HG02870 (cell line): ENCODE measurements around the gene TPPP.

Experiments
- ATAC-seq: cut with Tn5 transposase; IDR thresholded peaks from one replicate; pipeline ENCODE4 v1.9.1; 2021; ENCODE audit warnings: mild to moderate bottlenecking, moderate library complexity; ENCODE audit not compliant: unreplicated experiment

The TPPP gene

DNA sequence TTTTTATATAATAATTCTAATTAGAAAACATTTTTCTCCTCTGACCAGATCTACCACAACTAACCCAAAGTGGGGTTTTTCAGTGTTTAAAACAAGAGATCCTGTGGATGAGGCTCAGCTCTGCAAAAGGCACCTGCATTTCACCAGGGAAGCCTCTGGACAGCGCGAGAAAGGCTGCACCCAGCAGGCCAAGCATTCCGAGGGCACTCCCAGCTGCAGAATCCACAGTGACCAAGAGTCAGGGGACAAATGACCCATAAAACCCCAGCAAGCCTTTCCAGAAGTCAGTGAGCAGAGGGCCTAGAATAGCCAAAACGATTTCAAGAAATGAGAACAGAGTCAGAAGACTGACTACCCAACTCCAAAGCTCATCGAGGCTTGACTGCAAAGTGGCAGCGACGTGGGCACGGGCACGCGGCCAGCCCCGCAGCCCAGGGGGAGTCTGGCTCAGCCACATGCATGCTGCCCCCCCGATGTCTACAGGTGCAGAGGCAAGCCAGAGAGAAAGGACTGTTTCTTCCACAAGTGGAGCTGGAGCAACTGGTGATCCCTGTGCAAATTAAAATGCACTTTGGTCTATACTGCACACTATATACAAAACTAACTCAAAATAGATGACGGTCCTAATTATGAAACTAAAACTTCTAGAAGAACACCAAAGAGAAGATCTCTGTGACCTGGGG lies 26.2 kb downstream of the TPPP start:
- no peak for ATAC-seq

DNA sequence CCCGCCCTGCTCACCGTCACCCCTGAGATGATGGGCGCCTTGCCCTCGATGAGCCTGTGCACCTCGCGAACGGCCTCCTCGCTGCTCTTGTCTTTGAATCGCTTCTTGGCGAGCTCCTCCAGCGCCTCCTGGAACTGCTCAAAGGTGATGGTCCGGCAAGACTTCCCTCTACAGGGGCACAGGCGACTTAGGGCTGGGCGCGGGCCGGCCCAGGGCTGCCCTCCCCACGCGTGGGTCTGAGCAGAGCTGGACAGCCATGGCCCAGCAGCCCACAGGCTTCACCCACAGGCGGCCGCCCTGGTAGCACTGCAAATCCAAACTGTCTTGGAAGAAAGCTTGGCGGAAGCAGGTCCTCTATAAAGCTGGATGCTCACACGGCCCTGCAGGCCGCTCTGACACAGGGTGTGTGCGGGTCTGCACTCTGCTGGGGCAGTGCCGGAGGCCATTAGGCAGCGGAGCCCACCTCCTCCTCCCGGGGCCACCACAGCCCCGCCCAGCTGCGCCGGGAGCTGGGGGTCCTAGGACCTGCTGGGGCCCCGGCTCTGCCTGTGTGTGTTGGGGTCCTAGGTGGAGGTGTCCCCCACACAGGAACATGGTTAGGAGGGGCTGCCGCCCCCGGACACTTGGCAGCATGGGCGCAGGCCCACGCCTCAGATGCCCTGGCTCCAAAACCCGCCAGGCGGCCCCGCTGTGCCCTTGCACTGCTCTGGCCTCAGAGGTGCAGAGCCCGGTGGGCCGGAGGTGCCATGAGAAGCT lies 27.0 kb downstream of the TPPP start:
- no peak for ATAC-seq

DNA sequence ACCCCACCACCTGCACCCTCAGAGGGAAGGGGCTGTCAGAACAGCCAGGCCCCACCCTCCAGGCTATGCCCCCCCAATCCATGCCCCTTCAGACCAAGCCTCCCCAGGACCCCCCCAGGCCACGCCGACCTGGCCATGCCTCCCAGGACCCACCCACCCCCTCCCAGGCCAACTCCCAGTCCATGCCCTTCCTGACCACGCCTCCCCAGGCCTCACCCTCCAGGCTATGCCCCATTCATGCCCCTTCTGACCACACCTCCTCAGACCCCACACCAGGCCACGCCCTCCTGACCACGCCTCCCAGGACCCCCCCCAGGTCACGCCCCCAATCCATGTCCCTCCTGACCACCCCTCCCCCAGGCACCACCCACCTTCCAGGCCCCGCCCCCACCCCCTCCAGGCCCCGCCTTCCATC lies 27.6 kb downstream of the TPPP start:
- ATAC-seq = no peak

DNA sequence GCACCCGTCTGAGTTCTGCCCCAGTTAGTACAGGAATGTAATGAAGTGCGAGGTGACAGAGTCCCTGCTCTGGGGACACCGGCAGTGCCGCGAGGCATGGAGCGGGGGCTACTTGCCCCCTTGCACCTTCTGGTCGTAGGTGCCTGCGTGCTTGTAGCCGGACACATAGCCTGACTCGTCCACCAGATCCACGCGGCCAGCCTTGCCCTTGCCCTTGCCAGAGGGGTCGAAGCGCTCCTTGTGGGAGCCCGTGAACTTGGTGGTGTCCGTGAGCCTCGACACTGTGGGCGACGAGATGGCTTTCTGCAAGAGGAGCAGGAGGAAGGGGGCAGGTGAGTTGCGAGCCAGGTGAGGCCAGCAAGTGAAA lies 28.2 kb downstream of the TPPP start:
- no peak for ATAC-seq

DNA sequence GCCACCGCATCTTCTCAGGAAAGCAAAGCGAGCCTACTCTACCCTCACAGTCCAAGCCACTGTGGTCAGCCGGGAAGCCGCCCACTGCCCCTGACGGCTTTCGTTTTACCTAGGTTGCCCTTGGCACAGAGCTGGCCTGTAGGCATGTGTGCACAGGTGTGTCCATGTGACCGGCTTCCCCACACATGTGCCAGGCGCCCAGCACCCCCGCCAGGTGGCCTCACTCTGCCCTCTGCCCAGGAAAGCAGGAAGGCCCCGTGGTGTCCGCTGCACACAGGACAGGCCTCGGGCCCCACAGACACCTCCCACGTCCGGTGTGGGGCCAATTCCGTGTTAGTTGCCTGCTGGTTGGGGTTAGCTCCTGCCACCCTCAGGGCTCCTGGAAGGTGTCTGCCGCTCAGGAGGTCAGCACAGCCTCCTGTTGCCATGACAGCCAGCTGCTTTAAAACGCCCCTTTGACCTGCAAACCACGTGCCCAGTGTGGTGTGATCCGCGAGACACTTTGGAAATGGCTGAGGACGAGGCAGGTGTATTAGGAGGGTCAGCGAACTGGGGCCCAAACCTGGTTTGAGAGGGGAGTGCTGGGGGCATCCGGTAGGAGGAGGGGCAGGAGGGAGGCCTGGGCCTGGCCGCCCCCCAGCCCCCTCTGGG lies 28.7 kb downstream of the TPPP start:
- ATAC-seq = no peak

DNA sequence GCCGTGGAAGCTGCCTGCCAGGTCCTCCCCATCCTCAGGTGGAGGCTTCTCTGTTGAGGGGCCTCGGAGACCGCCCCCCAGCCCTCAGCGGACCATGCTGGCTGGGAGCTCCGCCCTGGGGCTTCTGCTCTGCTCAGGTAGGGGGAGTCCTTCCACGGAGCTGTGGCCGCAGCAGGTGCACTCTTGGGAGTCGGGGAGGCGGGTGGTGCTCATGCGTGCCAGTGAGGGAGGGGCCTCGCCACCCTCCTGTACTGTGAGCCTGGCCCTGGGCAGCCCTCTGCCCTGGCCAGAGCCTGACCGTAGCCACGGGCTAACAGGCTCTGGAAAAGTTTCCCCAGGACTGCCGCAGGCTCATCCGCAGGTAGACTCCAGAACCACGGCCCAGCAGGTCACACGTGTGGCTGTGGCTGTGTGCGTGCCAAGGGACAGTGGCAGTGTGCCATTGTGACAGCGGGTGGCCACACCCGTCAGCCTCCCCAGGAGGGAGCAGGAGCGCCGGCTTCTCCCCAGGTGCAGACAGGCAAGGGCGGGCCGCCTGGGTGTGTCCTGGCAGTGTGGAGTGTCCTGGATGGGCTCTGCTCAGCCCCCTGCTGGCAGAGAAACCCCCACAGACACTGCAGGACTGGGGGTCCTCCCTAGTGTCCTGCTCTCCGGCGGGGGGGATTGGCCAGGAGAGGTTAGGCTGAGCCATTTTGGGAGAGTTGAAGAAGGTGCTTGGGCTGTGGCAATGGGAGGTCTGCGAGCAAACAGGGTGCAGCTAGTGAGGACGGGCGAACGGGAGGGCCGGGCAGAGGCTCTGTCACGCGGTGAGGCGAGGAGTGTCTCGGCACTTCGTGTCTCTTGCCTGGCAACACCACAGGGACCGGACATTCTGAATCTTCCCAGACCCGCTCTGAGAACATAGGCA lies 29.5 kb downstream of the TPPP start:
- ATAC-seq = no peak

DNA sequence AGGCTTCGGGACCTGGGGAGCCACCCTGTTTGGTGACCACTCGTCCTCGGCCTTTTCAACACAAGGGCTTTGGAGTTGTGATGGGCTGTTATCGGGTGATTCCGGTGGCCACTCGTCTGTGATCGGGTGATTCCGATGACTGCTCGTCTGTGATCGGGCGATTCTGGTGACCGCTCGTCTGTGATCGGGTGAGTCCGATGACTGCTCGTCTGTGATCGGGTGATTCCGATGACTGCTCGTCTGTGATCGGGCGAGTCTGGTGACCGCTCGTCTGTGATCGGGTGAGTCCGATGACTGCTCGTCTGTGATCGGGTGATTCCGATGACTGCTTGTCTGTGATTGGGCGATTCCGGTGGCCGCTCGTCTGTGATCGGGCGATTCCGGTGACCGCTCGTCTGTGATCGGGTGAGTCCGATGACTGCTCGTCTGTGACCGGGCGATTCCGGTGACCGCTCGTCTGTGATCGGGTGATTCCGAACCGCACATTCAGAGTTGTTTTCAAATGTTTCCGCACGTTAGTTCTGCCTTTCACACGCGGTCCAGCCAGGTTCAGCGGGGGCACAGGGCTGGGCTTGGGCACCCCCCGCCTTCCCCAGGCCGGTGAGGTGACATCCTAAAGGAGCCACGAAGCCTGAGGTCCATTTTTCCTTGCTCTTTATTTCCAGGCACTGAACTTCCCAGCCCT lies 30.3 kb downstream of the TPPP start:
- ATAC-seq = no peak

DNA sequence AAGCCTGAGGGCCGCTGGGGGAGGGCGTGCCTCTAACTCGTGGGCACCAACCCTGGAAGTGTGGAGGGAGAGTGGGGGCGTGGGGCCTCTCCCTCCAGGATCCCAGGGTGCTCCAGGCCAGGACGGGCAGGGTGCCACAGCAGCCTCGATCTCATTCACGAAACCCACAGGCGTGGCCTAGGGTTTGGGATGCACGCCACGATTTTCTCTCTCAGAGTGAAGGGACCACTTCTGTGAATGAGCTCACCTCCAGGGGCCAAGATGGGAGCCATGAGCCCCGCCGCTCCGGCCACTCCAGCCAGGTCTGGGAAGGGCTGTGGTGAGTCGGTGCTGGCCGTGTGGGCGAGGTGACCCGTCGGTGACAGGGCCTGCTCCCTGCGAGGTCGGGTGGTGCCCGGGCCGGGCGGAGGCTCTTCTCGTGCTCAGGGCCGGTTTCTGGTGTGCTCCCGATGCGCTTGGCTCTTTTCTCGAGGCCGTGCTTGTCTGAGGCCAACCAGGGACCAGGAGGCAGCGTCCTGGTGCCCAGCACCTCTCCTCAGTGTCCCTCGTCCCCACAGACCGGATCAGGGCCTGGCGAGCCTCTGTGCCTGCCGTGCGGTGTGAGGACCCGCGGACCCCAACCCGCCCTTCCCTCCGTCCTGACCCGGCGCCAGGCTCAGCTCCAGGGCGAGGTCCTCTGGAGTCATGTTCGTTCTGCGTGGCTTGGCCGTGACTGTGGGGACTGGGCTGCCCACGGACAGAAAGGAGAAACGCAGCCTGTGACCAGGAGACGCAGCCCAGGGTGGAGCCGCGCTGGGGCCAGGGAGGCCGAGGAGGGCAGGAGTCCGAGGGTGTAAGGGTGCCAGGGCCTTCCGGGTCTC lies 31.0 kb downstream of the TPPP start:
- no peak for ATAC-seq

DNA sequence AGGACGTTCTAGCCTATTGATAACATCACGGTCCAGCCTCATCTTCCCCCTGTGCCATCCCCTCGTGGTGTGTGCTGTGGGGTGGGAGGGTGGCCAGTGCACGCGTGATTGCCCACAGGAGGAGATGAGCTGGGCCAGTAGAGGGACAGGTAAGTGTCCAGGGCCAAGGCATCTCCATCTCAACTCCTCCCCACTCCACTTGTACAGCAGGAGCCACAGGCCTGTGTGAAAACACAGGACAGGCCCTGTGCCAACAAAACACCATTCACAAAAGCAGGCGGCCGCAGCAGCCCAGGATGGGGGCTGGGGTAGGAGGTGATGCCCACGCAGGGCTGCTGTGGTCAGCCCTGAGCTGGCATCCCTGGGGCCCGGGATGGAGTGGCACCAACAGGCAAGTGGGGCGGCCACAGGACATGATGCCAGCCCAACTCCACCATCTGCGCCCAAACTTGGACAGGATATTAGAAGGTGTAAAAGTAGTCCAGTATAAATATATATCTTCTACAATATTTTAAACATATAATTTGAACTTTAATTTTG lies 32.6 kb downstream of the TPPP start:
- no peak for ATAC-seq

DNA sequence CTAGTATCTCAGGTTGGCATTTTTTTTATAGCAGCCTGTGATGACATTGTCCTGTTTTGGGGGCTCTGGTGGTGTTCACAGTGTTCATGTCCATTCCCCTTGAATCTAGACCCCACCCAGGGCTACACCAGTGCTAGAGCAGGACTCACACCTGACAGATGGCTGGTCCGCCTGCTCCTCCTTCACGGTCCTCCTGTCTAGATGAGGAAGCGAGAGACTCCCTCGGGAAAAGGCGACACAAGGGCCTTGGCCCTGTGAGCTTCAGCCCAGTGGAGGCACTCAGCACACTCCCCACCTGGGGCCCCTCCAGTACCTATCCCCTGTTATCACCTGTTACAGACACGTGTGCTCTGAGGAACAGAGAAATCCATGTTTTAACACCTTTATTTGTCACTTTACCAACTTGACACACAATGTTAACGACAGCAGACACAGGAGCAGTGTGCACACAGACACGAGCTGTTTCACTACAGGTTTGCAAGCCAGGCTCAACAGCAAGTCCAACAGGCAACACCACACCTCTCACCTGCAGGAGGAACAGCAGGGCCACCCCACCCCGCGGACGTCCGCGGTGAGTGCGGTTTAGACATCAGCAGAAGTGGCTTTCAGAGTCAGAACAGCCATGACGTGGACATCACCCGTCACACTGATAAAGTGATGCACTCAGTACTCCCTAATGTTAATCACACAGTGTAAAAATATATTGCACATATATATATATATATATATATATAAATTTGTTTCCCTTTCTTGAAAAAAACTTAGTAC lies 33.5 kb downstream of the TPPP start:
- no peak for ATAC-seq

DNA sequence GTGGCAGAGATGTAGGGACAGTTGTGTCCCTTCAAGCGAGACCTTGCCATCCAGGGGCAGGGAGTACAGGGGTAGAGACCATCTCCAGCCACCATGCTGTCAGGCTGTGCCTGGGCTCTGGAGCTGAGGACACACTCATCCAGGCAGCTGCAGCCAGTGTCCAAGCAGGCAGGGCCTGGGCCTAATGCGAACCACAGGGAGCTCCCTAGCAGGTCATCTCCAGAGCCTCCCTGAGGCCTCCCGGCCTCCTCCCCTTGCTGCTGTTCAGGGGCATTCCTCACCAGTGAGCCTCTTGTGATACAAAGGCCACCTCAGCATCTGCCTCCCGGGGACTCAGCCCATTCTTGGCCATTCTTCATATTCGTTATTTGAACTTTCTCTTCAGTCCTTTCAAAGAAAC lies 35.0 kb downstream of the TPPP start:
- ATAC-seq = no peak

DNA sequence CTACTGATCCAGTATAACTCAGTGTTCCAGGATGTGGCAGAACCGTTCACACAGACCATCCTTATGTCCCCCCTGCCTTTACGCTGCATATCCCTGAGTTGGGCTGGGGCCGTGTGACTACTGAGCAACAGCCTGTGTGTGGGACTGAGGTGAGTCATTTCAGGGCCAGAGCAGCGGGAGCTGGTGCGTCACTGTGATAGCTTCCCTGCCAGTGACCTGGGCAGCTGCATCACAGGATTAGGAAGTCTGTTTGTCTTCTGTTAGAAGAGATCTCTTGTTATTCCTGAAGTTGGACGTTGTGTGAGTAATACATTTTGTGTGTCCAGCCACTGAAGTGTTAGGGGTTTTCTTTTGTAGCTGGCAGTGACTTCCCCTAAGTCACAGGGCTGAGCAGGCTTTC lies 35.6 kb downstream of the TPPP start:
- ATAC-seq = no peak

DNA sequence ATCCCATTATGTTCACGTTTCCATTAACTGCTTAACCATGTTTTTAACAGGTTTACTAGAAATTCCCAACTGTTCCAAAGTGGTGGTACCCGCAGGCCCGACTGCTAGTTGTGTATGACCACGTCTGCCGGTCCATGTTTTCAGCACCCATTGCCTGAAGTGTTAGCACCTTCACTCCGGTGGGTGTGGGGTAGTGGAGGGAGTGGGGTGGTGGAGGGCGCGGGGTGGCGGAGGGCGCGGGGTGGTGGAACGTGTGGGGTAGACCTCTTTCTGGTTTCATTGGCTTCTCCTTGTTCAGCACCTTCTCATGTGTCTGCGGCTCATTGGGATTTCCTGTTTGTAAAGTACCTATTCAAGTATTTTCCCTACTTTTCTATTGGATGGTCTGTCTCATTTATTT lies 37.7 kb downstream of the TPPP start:
- no peak for ATAC-seq

DNA sequence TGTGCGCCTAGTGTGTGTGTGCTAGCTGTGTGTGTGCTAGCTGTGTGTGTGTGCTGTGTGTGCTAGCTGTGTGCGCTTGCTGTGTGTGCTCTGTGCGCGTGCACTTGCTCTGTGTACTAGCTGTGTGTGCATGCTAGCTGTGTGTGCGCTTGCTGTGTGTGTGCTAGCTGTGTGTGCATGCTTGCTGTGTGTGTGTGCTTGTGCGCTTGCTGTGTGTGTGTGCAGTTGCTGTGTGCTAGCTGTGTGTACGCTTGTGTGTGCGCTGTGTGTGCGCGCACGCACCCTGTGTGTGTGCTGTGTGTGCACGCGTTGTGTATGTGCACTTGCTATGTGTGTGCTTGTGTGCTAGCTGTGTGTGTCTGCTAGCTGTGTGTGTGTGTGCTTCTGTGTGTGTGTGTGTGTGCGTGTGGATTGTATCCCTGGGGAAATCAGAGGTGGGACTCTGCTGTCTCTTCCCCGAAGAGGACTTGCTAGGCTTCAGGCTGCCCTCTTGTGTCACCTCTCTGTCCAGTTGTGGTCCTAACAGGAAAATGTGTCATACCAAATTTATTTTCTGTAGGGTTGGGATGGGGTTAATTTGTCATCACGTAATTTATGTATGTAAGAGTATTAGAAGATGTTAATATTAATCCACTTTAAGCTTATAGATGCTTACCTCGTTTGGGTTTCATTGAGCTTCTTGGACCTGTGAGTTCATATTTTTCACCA lies 38.9 kb downstream of the TPPP start:
- ATAC-seq = no peak

DNA sequence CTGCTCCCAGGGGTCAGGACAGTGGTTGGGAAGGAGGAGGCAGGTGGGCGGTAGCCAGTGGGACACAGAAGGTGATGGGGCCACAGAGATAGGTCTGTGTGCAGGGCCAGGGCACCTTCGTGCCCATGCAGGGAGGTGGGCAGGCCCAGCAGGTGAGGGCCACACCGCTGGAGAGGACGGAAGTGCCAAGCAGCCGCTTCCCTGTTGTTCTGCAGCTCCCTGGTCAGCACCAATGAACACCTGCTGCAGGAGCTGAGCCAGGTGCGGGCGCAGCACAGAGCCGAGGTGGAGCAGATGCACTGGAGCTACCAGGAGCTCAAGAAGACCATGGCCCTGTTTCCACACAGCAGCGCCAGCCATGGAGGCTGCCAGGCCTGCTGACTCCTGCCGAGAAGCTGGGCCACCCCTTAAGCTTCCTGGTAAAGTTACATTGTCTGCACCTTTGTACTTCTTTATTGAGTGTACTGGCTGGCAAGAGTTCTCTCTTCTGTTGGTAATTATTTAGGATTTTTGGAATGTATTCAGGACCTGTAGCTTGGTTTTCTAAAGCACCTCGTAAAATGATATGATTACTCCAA lies 40.3 kb downstream of the TPPP start:
- no peak for ATAC-seq

DNA sequence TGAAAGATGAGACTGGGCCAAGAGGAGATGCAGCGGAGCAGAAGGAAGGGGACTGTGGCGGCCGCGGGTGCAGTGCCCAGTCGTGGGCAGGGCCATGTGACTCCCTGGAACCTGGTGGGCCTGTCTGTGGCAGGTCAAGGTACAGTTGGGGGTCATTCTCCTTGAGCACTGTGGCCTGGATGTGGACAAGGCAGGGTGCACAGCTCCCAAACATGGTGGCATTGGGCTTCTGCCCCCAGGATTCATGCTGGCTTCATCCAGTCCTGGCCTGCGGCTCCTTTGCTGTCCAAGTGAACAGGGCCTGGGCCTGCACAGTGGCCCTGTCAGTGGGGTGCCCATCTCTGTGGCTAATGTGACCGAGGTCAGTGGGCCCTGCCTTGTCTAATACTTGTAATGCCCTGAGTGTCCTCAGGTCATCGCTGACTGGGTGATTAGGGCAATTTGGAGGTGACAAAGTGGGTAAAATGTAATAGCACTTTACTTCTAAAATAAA lies 41.1 kb downstream of the TPPP start:
- ATAC-seq = no peak

DNA sequence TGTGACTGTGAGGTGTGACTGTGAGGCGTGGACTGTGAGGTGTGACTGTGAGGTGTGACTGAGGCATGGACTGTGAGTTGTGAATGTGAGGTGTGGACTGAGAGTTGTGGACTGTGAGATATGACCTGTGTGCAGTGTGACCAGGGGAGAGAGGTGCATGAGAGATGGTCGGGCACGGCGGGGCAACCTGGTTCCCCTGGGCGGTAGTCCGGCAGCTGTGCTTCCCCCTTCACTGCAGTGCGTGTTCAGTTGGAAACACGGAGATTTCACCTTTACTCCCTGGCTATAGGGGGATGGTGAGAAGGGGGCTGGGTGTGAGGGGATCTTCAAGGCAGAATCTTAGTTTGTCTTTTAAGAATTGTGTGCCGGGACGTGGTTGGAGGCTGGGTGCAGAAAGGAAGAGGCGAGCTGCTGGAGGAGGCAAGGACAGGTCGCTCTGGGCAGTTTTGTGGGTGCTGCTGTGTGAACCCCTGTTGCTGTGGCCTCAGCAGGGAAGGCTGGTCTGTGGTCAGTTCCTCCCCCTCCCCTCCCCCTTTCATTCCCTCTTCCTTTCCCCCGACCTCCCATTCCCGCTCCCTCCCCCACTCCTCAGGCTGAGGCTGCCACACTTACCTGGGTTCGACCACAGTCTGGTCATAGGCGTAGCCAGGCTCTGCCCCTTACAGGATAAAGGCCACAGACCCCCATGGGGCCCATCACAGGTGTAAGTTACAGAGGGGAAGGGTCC lies 41.7 kb downstream of the TPPP start:
- ATAC-seq = no peak
